ENCODE measurements around the gene DOCK1.
"Not testable (repeated sequence)": the region's sequence is repeated elsewhere in the genome, so short reads cannot be mapped to it uniquely, and the experiment has no call there.

Gene DOCK1

GRCh38 chr10:126927799-126928198 lies 22.6 kb downstream of the DOCK1 start:
- DNase-seq, result no peak

GRCh38 chr10:126928274-126928673 lies 23.0 kb downstream of the DOCK1 start:
- no peak for DNase-seq

- no peak for DNase-seq
Measured at GRCh38 chr10:126929391-126929790, 24.2 kb downstream of the DOCK1 start.

- no peak for DNase-seq
Measured at GRCh38 chr10:126930131-126930882, 25.1 kb downstream of the DOCK1 start.

- DNase-seq, result no peak
Measured at GRCh38 chr10:126930883-126931503, 25.8 kb downstream of the DOCK1 start.

GRCh38 chr10:126931544-126931943 lies 26.3 kb downstream of the DOCK1 start:
- no peak for DNase-seq

- no peak for DNase-seq
Measured at GRCh38 chr10:126932516-126932915, 27.3 kb downstream of the DOCK1 start.

GRCh38 chr10:126933116-126933515 lies 27.9 kb downstream of the DOCK1 start:
- no peak for DNase-seq

GRCh38 chr10:126935263-126935946 lies 30.2 kb downstream of the DOCK1 start:
- no peak for DNase-seq

- DNase-seq, result no peak
Measured at GRCh38 chr10:126937026-126937425, 31.8 kb downstream of the DOCK1 start.

GRCh38 chr10:126938121-126938520 lies 32.9 kb downstream of the DOCK1 start:
- not testable (repeated sequence) for DNase-seq

- no peak for DNase-seq
Measured at GRCh38 chr10:126939706-126940105, 34.5 kb downstream of the DOCK1 start.

- no peak for DNase-seq
Measured at GRCh38 chr10:126940670-126941310, 35.6 kb downstream of the DOCK1 start.

- DNase-seq, result no peak
Measured at GRCh38 chr10:126944191-126944590, 39.0 kb downstream of the DOCK1 start.

GRCh38 chr10:126945351-126946030 lies 40.3 kb downstream of the DOCK1 start:
- DNase-seq, result no peak

- DNase-seq, result no peak
Measured at GRCh38 chr10:126946746-126947145, 41.5 kb downstream of the DOCK1 start.

GRCh38 chr10:126948355-126949160 lies 43.3 kb downstream of the DOCK1 start:
- no peak for DNase-seq

- DNase-seq, result no peak
Measured at GRCh38 chr10:126949161-126949503, 43.9 kb downstream of the DOCK1 start.

- no peak for DNase-seq
Measured at GRCh38 chr10:126950401-126951105, 45.3 kb downstream of the DOCK1 start.

- no peak for DNase-seq
Measured at GRCh38 chr10:126953886-126954285, 48.7 kb downstream of the DOCK1 start.

- no peak for DNase-seq
Measured at GRCh38 chr10:126955396-126955795, 50.2 kb downstream of the DOCK1 start.

All from NCI-H2171 treated with DMSO at 0.1 percent for 48 hours (cell line).